NCI-H2029 treated with DMSO at 0.1 percent for 48 hours (cell line): ENCODE results near the gene ERO1B.
"Not testable (repeated sequence)": the region's sequence is repeated elsewhere in the genome, so short reads cannot be mapped to it uniquely, and the experiment has no call there.

Experiments used
- DNase-seq: peaks from one replicate; lab custom pipeline; 2025; lab: John Stamatoyannopoulos, UW

ERO1B gene

DNA sequence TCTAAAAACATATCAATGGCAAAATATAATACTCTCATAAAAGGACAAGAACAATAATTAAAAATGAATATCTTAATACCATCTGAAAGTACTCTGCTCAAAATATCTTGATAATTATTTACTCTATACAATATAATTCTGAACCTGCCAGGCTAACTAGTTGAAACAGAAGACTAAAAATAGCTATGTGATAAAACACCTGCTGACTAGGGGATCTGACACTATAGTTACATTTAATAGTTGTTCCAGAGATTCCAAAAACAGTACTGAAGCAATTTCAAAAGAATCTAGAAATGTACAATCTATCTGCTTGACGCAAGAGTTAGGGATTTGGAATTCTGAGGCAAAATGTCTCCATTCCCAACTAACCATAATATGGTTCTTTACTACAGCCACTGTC, 30.2 kb downstream of the ERO1B start:
- no peak for DNase-seq

DNA sequence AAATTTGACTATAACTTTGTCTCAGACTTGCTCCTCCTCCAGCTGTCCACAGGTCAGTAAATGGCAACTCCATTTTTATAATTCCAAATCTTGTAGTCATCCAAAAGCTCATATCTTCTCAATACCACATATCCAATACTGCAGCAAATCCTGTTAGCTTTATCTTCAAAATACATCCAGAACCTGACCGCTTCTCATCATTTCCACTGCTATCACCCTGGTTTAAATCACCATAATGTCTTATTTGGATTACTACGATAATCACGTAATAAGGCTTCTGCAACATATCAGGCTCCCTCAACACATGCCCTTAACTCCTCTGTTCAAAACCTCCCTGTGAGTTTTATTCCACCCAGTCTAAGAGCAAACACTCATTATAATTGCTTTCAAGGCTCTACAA, 34.5 kb downstream of the ERO1B start:
- DNase-seq = no peak

DNA sequence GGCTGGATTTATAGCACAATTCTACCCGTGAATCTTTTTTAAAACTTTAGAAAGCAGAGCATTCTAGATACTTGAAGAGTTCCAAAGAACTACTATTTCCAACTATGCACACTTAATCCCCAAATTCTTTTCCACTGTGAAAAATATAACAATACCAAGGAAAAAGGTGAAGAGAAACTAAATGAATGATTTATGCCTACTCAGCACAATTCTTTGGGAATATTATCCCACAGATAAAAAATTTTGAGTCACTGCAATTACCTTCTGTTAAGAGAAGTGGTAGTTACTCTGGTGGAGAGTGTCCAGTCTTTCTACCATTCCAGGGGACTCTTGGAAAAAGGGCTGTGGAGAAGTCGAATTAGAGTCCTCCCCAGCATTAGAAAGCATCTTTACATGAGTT, 39.2 kb downstream of the ERO1B start:
- no peak for DNase-seq

DNA sequence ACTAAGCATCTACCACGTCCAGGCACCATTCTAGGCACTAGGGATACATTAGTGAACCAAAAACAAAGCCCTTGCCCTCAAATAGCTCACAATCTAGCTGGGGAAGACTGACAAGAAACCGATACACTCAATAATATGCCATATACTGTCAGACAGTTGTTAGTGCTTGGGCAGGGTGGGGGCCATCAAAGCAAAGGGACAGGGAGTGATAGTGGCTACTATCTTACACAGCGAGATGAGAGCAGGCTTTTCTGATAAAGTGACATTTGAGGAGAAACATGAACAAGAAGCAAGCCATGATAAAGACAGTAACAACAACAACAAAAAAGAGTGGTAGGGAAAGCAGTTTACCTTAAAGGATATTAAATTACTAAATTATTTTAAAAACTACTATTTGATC, 41.1 kb downstream of the ERO1B start:
- no peak for DNase-seq

DNA sequence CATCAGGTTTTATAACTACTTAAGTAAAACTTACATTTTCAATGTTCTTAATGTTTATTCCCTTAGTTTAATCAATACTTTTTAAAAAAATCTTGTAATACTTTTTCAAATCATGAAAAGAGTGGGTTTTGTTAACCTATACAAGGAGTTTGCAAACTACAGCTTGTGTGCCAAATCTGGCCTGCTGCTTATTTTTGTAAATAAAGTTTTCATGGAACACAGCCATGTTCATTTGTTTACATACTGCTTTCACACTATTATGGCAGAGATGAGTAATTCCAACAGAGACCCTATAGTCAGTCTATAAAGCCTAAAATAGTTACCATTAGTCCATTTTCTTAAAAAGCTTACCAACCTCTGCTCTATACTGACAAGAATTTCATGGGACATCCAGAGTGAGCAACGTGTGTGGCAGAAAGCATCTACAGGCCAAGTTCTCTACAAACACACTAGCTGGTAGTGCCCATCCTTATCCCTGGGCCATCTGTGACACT, 42.6 kb downstream of the ERO1B start:
- no peak for DNase-seq

DNA sequence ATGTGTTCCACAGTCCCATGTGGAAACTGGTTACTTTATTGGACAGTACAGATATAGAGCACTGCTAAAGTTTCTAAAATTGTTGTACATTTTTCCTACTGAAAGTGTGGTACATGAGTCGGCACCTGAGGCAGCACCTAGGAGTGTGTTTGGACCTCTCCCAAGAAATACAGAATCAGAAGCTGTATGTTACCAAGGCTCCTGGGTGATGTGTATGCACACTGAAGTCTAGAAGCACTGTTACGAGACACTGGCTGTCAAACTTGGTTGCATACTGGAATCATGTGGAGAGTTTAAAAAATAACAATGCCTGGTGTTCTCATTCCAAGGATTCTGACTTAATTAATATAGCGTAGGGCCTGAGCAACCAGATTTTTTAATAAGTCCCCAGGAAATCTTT, 46.6 kb downstream of the ERO1B start:
- no peak for DNase-seq

DNA sequence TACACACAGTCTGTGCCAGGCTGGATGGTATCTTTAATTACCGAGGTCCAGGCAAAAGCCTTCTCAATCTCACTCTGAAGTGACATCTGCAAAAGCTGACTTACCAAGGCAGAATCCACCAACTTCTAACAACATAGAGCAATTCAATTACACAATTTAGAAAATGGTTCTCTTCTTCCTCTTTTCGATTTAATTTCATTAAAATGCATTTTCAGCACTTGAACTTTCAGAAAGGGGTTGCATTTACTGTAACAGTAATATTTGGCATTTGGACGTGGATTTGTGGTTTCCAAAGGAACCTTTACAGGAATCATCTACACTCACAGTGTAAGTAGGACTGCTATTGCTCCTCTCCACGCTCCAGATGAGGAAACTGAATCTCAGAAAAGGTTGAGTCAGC, 53.3 kb downstream of the ERO1B start:
- no peak for DNase-seq

DNA sequence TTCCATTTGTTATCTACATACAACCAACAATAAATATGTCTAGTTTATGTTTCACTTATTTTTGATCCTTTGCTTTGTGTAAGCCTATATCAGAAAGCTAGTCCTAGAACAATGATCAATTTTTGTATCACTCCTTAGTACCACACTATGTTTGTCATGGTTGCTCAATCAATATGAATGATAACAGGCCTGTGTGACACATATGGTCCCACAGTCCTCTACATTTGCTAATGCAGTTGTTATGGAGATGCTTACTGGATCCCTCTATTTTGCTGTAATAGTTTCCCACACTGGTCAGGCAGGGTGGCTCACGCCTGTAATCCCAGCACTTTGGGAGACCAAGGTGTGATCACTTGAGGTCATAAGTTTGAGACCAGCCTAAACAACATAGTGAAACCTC, 59.1 kb downstream of the ERO1B start:
- no peak for DNase-seq

DNA sequence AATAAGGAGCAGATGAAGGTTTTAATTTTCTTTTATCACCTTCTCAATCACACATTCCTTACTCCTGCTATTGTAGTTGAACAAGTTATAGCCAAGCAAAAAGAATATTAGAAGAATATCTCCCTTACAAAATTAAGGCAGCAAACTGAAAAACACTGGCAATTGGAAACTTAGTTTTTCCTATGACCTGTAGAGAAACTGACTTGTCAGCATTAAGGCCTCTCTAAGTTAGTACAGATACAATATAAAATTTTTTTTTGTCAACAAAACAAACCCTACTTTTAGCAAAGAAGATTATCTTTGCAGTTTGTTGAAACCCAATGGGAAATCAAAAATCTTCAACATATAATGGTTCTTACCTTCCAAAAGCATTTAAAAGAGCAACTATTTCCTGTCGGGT, 61.3 kb downstream of the ERO1B start:
- no peak for DNase-seq

DNA sequence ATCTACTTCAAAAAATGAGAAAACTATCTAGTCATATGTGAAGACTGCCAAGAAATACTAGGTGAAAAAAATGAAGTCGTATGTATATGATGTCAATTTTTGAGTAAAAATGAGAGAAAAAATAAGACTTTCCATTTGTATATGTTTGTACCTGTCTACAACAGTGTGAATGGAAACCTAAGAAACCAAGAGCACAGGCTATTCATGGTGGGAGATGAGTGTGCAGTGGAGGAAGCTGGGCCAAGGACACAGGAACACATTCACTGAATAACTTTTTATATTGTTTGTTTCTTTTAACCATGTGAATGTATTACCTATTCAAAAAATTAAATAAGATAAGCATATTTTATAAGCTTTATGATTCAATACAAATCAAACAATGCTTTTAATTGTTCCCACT, 67.0 kb downstream of the ERO1B start:
- DNase-seq = no peak

DNA sequence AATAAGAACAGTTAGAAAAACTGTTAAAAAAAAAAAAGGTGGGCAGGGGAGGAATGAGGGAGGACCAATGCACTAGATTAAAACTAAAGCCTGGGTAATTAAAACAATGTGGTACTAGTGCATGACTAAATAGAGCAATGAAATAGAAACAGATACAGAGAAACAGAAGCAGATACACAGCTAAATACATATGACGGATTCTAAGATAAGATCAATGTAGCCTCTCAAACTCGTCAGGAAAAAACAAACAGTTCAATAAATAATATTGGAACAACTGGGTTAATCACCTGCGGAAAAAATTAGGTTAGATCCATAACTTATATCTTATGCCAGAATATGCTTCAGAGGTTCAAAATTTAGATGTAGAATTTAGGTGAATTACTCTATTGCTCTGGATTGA, 68.2 kb downstream of the ERO1B start:
- no peak for DNase-seq

DNA sequence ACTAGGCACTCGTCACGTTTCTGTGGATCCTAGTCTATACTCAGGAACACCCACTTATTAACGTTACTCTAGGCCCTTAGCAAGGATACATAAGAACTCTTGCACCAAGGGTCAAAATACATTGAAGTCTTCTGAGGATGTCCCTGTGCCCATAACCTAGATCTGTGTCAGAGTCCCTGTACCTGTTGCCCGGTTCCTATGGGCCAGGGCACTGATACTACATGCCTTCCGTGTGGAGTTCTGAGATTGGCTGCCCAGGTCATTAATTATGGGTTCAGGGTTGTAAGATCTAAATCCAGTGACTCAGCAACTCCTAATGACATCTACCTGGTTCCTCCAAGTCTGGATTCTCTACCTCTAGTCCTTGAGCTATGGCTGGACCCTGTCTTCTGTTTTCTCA, 69.9 kb downstream of the ERO1B start:
- no peak for DNase-seq

DNA sequence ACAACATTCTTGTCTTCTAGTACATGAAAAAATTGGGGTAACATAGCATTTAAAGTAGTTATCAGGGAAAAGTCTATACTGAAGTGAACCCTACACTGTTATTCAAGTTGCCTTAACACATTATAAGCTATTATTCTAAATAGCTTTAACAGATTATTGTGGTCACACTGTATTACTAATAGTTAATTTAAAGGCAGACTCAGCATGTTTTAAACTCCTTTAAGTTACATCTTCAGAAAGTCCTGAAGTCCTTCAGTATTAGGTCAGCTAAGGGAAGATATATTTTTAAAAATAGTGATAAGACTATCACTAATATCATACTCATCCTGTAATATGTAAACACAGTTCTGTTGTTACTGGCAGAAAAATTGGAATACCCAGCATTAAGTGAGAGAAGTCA, 72.0 kb downstream of the ERO1B start:
- no peak for DNase-seq

DNA sequence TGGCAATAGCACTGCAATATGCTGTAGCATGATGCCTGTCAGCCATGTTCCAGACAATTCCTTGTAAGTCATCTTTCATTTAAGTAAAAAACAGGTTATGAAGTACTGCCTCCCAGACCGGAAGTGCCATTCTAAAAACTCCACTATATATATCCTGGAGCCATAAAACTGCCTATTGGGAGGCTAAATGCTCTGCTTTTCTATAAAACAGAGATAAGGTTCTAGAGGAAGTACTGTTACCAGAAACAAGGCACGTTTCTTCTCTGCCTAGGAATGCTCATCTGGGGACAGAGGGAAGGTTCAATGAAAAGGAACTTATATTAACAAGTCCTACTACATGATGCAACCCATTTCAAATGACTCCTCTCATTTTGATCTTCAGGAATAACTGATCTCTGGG, 72.6 kb downstream of the ERO1B start:
- no peak for DNase-seq

DNA sequence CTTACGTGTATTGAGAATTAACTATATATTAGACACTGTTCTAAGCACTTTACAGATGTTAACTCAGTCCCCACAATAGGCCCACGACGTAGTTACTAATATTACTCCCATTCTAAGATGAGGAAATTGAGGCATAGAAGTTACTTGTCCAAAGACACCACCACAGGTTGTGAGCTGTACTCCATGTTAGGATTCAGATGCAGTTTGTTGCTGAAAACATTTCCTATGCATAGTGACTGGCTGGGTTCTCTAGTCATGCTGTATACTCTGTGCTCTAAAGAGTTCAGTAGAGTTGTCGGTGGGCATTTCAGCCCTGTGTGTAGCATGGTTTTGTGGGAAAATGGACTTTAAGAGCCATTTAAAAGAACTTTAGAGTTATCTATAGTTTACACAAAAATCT, 74.2 kb downstream of the ERO1B start:
- DNase-seq = no peak

DNA sequence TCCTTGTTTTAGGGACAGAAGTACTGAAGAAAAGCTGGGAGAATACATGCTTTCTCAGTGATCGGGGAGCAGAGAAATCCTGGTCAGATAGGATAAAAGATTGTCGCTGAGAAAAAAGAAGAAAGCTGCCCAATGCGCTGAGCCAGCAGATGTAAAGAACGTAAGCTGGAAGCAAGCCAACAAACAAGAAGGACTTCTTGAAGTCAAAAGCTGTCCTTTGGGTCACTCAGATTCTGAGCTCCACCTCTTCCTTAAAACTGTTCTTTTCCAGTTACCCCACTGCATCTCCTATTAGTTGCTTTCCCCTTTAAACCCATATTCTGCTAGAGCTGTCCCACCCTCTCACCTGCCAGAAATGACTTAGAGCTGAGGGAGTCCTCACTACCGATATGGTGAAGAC, 74.6 kb downstream of the ERO1B start:
- no peak for DNase-seq

DNA sequence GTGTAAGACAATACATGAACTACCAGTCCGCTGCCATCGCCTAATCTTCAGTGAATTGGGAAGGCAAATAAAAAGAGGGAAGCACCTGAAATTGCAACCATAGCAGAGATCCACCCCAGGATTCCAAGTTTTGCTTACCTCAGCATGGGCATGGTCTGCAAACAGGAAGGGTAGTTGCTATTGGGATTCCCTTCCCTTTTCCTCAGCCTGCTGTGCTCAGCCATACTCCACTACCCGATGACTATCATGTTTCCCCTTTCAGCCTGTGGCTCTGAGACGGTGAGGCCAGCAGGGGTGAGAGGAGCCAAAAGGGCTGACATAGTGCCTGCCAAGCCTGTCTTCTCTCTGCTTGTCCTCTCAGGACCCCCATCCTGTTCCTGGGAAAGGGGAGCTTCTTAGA, 75.2 kb downstream of the ERO1B start:
- DNase-seq = no peak

DNA sequence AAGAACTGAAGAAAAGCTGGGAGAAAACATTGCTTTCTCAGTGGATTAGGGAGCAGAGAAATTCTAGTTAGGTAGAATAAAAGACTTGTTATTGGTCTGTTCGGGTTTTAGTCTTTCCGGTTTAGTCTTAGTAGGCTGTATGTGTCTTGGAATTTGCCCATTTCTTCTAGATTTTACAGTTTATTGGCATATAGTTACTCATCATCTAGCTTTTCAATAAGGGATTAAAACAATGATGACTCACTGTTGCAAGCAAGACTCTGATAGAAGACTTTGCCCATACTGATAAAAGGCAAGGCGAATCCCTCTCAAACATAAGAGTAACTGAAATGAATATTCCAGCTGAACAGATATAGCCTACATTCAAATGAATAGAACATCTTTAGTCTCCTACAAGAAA, 77.1 kb downstream of the ERO1B start:
- no peak for DNase-seq

DNA sequence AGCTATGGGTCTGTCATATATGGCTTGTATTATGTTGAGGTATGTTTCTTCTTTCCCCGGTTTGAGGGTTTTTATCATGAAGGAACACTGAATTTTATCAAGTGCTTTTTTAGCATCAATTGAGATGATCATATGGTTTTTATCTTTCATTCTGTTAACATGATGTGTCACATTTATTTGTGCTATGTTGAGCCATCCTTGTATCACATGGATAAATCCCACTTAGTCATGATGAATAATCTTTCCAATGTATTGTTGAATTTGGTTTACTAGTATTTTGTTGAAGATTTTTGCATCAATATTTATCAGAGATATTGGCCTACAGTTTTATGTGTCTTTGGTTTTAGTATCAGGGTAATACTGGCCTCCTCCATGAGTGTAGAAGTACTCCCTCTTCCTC, 77.7 kb downstream of the ERO1B start:
- no peak for DNase-seq

DNA sequence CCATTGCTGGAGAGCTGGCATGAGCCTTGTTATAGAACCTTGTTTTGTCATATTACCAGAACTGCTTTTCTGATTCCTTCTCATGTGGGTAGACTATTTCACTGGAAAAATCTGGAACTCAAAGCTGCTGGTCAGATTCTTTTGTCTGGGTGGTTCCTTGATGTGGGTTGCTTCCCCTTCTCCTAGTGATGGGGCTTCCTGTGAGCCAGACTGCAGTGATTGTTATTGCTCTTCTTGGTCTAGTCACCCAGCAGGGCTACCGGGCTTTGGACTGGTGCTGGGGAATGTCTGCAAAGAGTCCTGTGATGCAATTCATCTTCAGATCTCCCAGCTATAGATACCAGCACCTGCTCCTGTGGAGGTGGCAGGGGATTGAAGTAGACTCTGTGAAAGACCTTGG, 80.0 kb downstream of the ERO1B start:
- no peak for DNase-seq

DNA sequence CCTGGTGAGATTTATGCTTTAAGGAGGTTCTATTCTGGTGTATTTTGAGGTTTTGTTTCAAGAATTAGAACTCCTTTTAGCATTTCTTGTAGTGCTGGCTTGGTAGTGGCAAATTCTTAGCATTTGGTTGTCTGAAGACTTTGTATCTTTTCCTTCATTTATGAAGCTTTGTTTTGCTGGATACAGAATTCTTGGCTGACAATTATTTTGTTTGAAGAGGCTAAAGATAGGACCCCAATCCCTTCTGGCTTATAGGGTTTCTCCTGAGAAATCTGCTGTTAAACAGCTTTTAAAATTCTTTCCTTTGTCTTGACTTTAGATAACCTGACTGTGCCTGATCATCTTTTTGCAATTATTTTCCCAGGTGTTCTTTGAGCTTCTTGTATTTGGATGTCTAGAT, 80.8 kb downstream of the ERO1B start:
- no peak for DNase-seq

DNA sequence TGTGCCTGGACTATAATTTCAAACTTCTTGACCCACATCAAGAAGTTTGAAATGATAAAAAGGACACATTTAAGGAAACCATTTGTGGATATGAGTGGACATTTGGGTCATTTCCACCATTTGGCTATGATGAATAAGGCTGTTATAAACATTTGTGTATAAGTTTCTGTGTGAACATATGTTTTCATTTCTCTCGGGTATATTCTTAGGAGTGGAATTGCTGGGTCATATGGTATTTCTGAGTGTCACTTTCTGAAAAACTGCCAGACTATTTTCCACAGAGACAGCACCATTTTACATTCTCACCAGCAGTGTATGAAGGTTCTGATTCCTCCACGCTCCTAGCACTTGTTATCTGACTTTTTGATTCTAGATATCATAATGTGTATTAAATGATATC, 88.6 kb downstream of the ERO1B start:
- DNase-seq = no peak

DNA sequence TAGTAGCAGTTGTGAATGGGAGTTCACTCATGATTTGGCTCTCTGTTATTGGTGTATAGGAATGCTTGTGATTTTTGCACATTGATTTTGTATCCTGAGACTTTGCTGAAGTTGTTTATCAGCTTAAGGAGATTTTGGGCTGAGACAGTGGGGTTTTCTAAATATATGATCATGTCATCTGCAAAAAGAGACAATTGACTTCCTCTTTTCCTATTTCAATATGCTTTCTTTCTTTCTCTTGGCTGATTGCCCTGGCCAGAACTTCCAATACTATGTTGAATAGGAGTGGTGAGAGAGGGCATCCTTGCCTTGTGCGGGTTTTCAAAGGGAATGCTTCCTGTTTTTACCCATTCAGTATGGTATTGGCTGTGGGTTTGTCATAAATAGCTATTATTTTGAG, 93.7 kb downstream of the ERO1B start:
- not testable (repeated sequence) for DNase-seq

DNA sequence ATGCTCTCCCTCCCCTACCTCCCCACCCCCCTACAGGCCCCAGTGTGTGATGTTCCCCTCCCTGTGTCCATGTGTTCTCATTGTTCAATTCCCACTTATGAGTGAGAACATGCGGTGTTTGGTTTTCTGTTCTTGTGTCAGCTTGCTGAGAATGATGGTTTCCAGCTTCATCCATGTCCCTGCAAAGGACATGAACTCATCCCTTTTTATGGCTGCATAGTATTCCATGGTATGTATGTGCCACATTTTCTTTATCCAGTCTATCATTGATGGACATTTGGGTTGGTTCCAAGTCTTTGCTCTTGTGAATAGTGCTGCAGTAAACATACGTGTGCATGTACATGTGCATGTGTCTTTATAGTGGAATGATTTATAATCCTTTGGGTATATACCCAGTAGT, 95.3 kb downstream of the ERO1B start:
- DNase-seq = not testable (repeated sequence)

DNA sequence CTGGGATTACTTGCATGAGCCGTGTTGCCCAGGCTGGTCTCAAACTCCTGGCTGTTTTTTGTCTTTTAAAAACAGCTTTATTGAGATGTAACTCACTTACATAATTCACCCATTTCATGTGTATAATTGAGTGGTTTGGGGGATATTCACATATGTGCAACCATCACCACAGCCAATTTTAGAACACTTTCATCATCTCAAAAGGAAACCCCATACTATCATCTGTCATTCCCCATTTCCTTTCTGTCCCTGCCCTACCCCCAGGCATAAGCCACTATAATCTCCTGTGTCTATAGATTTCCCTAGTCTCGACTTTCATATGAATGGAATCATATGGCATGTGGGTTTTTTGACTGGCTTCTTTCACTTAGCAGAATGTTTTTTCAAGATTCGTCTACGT, 96.1 kb downstream of the ERO1B start:
- no peak for DNase-seq
